DND-41 (cell line): Measurements from ENCODE around the gene HNF1B.

Source experiments
- ATAC-seq: fragments of 200-7000 bp; cut with Tn5 transposase; 3 replicates; pipeline ENCODE4 v1.9.1; 2021; ENCODE audit warnings: low read depth; ENCODE audit not compliant: insufficient read depth
- DNase-seq: peaks from one replicate; pipeline ENCODE4 v3.0.0-alpha.2; 2020
- H2AFZ ChIP-seq: 2 replicates; pipeline ENCODE4 v1.6.0; 2012; ENCODE audit warnings: low read depth, low read length
- H3K27ac ChIP-seq: 2 replicates; pipeline ENCODE4 v1.5.1; 2012; ENCODE audit warnings: low read length, inconsistent platforms
- H3K27me3 ChIP-seq: fragments of 200-600 bp; sonication (generic); 2 replicates; pipeline ENCODE4 v1.6.0; 2012; ENCODE audit warnings: low read length, mild to moderate bottlenecking, inconsistent platforms; ENCODE audit not compliant: insufficient read depth, poor library complexity
- H3K36me3 ChIP-seq: 2 replicates; pipeline ENCODE4 v1.5.1; 2012; ENCODE audit warnings: low read length, inconsistent platforms; ENCODE audit not compliant: insufficient read depth
- H3K4me1 ChIP-seq: 2 replicates; pipeline ENCODE4 v1.5.1; 2012; ENCODE audit warnings: mild to moderate bottlenecking, low read length; ENCODE audit not compliant: insufficient read depth
- H3K4me2 ChIP-seq: 2 replicates; pipeline ENCODE4 v1.6.0; 2012; ENCODE audit warnings: mild to moderate bottlenecking, moderate library complexity, low read length, inconsistent platforms; ENCODE audit not compliant: insufficient read depth
- H3K4me3 ChIP-seq, 2 experiments: fragments of 200-600 bp in 1 of 2; shearing (Covaris generic) in 1 of 2; 2 replicates each; pipeline ENCODE4 v1.5.1; 2012 to 2016; ENCODE audit warnings: inconsistent platforms in 2 of 2, low read length in 2 of 2, mild to moderate bottlenecking in 2 of 2, low read depth in 1 of 2, moderate library complexity in 1 of 2
- H3K79me2 ChIP-seq: 2 replicates; pipeline ENCODE4 v1.6.0; 2012; ENCODE audit warnings: low read length, inconsistent platforms; ENCODE audit not compliant: insufficient read depth
- H3K9ac ChIP-seq: 2 replicates; pipeline ENCODE4 v1.6.0; 2012; ENCODE audit warnings: low read depth, mild to moderate bottlenecking, inconsistent platforms, low read length, moderate library complexity
- H3K9me3 ChIP-seq: 2 replicates; pipeline ENCODE4 v1.5.1; 2012; ENCODE audit warnings: low read length, moderate library complexity, mild to moderate bottlenecking, inconsistent platforms; ENCODE audit not compliant: insufficient read depth, severe bottlenecking
- H4K20me1 ChIP-seq: 2 replicates; pipeline ENCODE4 v1.6.0; 2012; ENCODE audit warnings: low read length; ENCODE audit not compliant: insufficient read depth
- CTCF ChIP-seq: IDR thresholded peaks from 2 replicates; pipeline ENCODE4 v1.5.1; 2012; ENCODE audit warnings: borderline replicate concordance, low read length, moderate library complexity, mild to moderate bottlenecking; ENCODE audit not compliant: poor library complexity, severe bottlenecking; ENCODE audit errors: extremely low read depth
- EZH2 ChIP-seq: IDR thresholded peaks from 3 replicates; pipeline ENCODE4 v1.6.1; 2012; ENCODE audit warnings: borderline replicate concordance, low read depth, mild to moderate bottlenecking, moderate library complexity, low read length, inconsistent platforms; ENCODE audit not compliant: severe bottlenecking

Gene HNF1B

DNA sequence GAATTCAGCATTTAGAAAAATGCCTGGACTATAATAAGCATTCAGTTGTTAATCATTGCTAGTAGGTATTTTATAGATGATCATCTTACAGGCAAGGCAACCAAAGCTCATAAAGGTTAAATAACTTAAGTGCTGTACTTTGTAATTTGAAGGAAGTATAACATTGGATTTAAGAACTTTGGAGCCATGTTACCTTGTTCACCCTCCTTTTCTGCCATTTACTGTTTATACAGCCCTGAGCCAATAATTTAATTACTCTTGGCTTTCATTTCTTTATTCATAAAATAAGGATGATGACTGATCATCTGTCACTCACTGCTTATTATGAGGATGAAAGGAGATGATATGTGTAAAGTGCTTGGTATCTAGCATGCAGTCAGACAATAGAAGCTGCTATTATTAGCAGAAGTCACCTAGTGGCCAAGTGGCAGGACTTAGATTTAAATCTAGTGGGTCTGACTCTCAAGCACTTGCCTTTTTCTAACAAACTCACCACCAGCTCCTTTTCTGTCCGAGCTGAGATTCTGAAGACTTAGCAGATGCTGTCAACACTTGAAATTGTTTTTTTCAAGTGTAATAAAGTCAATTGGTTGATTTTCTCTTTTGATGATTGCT lies 83.4 kb downstream of the HNF1B start:
- ATAC-seq (no peak), DNase-seq (no peak)
- Histone ChIP-seq H3K27ac (no peak overlapping the region), H3K4me2 (no peak overlapping the region), H3K9ac (no peak overlapping the region), H4K20me1 (no peaks in the 10 kb centered on the region), H3K36me3 (no peaks in the 10 kb centered on the region), H3K4me3 (no peak overlapping the region), H3K9me3 (no peaks in the 10 kb centered on the region), H3K4me1 (no peaks in the 10 kb centered on the region), H3K79me2 (no peaks in the 10 kb centered on the region), H3K27me3 (peaks cover 20% of the 10 kb centered on the region), H2AFZ (no peak overlapping the region)
- TF ChIP-seq CTCF (no peak), EZH2 (no peak)

- Histone ChIP-seq H3K27ac (no peak overlapping the region), H3K27me3 (peaks cover 20% of the 10 kb centered on the region), H3K9me3 (no peaks in the 10 kb centered on the region), H2AFZ (no peak overlapping the region), H3K9ac (no peak overlapping the region), H3K79me2 (no peaks in the 10 kb centered on the region), H3K36me3 (no peaks in the 10 kb centered on the region), H3K4me3 (no peak overlapping the region), H3K4me2 (no peak overlapping the region), H3K4me1 (no peaks in the 10 kb centered on the region), H4K20me1 (no peaks in the 10 kb centered on the region)
- TF ChIP-seq EZH2 (no peak), CTCF (no peak)
- DNase-seq (no peak), ATAC-seq (no peak)
Measured at GRCh38 chr17:37659925-37660324, 84.9 kb downstream of the HNF1B start.

- DNase-seq, result no peak
- Histone ChIP-seq H3K4me2 (no peak overlapping the region), H2AFZ (no peak overlapping the region), H3K4me3 (no peak overlapping the region), H3K27ac (no peak overlapping the region), H3K9ac (no peak overlapping the region), H4K20me1 (no peaks in the 10 kb centered on the region), H3K9me3 (no peaks in the 10 kb centered on the region), H3K79me2 (no peaks in the 10 kb centered on the region), H3K4me1 (no peaks in the 10 kb centered on the region), H3K36me3 (no peaks in the 10 kb centered on the region), H3K27me3 (peaks cover 20% of the 10 kb centered on the region)
- TF ChIP-seq EZH2 (no peak), CTCF (no peak)
- no peak for ATAC-seq
Measured at GRCh38 chr17:37657202-37657601, 87.7 kb downstream of the HNF1B start.

DNA sequence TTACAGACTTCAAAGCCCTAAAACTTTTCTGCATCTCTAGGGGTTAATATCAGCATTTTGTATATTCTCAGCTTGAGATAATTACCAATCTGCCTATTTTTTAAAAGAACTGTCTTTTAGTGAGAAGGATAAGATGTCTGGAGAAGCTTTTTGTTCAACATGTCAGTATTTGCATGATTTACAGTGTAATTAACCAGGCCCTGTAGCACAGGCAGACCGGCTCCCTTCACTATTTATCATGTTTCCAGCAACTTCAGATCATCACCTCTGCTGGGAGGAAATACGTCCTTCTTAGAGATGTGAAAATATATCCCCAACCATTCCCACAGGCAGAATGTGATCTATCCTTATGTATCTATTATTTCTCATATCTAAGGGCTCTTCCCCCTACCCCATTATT lies 93.0 kb downstream of the HNF1B start:
- no peak for DNase-seq
- no peaks in the 10 kb centered on the region for H3K36me3 ChIP-seq
- no peak overlapping the region for H3K27ac ChIP-seq
- TF ChIP-seq CTCF (no peak), EZH2 (no peak)
- H3K9me3 ChIP-seq, result no peaks in the 10 kb centered on the region
- H3K4me2 ChIP-seq, result no peak overlapping the region
- H3K4me3 ChIP-seq, result no peak overlapping the region
- no peak overlapping the region for H2AFZ ChIP-seq
- no peaks in the 10 kb centered on the region for H4K20me1 ChIP-seq
- peaks cover 33% of the 10 kb centered on the region for H3K27me3 ChIP-seq
- no peak for ATAC-seq
- no peak overlapping the region for H3K9ac ChIP-seq
- no peaks in the 10 kb centered on the region for H3K4me1 ChIP-seq
- H3K79me2 ChIP-seq, result no peaks in the 10 kb centered on the region
